Measurements from ENCODE around the gene IGFBP4.

IGFBP4 gene

DNA sequence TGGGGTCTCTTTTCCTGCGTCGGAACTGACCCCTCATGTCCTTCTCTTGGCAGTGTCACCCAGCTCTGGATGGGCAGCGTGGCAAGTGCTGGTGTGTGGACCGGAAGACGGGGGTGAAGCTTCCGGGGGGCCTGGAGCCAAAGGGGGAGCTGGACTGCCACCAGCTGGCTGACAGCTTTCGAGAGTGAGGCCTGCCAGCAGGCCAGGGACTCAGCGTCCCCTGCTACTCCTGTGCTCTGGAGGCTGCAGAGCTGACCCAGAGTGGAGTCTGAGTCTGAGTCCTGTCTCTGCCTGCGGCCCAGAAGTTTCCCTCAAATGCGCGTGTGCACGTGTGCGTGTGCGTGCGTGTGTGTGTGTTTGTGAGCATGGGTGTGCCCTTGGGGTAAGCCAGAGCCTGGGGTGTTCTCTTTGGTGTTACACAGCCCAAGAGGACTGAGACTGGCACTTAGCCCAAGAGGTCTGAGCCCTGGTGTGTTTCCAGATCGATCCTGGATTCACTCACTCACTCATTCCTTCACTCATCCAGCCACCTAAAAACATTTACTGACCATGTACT is 13.2 kb downstream of the IGFBP4 start:
- DNase-seq (ENCODE audit: low spot score): no peak

DNA sequence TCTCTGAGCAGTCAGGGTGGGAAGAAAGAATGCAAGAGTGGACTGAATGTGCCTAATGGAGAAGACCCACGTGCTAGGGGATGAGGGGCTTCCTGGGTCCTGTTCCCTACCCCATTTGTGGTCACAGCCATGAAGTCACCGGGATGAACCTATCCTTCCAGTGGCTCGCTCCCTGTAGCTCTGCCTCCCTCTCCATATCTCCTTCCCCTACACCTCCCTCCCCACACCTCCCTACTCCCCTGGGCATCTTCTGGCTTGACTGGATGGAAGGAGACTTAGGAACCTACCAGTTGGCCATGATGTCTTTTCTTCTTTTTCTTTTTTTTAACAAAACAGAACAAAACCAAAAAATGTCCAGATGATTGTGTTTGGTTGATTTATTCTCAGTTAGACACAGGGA is 14.1 kb downstream of the IGFBP4 start:
- DNase-seq (ENCODE audit: low spot score): no peak

DNA sequence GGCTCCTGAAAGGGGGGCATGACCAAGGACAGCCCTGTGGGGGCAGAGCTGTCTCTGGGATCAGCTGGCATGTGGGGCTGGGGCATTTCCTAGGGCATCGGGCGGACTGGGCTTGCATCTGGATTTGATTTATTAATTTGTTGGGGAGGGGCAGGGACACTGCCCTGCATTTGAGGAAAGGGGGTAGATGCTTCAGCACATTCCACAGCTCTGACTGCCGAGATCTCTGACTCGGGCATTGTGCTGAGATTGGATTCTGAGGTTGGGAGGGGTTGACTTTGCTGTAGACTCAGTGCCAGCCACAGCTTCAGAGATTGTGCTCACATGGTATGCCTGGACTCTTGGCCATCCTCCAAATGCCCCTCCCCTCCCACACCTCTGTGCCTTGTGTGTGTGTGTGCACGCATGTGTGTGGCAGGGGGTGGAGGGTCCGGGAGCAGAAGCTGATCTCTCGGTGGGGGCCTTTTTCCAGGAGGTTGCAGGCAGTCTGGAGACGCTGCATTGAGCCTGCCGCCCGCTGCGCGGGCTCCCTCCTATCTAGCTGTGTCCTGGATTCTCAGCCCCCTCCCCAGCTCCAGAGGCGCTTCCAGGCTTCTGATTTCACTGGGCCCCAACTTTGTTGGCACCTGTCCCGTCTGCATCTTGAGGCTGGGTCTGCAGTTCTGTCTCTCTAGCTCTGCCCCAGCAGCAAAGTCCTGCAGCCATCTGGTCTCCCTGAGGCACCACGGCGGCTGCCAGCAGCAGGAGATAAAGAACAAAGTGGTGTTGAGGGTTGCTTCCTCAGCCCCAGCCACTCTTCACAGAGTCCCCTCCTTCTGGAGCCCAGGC is 14.9 kb downstream of the IGFBP4 start:
- no peak for DNase-seq (ENCODE audit: low spot score)

DNA sequence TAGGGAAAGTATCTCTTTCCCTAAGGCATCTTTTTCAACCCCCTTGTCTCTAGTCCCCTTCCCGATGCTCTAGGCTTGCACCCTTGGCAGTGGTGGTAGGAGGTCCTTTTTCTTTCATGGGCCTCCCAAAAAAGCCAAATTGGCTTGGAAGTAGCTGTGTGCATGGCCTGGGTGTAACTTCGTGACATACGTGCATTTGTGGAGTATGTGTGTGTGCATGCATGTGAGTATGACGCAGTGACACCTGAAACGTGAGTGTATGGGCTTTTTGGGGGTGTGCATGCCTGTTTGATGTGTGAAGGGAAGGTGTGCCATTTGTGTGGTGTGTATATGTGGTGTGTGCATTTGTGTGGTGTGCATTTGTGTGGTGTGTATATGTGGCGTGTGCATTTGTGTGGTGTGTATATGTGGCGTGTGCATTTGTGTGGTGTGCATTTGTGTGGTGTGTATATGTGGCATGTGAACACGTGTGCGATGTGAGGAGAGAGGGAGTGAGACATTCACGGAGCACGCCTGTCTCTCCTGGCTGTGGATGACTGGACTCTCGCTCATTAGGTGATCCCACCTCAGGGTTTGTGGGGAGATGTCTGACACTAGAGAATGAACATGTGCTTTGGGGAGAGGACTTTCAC is 15.7 kb downstream of the IGFBP4 start:
- DNase-seq (ENCODE audit: low spot score): no peak

DNA sequence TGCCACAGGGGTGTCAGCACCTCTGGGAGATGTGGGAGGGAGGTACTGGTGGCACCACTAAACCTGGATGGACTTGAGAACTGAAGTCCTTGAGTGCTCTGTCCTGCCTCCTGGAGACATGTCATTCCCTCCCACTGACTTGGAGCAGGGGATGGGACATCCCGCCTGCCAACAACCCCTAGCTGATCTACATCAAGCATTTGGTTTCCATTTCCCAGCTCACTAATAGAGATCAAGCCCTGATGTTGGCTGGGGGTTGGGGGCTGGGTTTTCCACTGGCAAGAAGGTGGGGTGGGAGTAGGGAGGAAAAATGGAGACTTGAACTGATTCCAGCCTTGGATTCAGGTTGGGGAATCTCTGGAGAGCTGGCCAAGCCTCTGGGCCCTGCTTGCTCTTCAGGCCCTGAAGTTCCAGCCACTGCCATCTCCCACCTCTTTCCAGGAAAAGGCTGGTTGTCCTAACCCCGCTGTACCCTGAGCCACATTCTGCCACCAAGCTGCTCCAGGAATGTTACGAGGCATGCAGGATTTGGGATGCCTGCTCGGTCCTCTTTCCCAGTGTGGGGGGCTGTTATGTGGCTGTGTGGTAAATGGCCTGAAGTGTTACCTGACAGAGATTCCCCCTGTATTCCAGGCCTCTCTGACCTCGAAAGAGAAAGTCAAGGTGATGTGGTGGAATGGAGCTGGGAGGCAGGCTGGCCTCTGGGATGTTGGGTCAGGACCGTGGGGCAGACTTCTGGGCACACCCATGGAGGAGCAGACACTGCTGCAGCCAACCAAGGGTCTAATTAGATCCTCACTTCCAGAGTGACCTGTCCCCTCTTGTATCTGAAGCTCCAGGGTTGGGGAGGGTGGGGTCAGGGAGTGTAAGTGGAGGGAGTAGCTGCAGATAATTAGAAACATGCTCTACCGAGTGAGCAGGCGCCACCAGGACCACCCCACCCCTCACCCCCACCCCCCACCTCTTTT is 16.7 kb downstream of the IGFBP4 start:
- DNase-seq (ENCODE audit: low spot score): no peak

DNA sequence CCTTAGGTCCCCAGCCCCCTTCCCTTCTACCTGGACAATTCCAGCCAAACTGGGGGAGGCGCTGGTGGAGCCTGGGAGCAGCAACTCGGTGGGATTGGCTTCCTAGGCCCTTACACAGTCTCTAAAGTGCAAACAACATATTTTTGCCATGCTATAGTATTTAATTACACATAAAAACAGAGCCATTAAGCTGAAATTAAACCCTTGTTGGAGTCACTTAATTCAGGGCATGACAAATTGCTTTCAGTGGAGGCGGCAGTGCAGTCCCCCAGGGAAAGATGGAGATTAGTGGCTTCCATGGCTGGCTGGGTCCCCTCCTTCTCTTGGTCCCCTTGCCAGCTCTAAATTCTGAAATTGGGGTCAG is 17.3 kb downstream of the IGFBP4 start:
- no peak for DNase-seq (ENCODE audit: low spot score)

DNA sequence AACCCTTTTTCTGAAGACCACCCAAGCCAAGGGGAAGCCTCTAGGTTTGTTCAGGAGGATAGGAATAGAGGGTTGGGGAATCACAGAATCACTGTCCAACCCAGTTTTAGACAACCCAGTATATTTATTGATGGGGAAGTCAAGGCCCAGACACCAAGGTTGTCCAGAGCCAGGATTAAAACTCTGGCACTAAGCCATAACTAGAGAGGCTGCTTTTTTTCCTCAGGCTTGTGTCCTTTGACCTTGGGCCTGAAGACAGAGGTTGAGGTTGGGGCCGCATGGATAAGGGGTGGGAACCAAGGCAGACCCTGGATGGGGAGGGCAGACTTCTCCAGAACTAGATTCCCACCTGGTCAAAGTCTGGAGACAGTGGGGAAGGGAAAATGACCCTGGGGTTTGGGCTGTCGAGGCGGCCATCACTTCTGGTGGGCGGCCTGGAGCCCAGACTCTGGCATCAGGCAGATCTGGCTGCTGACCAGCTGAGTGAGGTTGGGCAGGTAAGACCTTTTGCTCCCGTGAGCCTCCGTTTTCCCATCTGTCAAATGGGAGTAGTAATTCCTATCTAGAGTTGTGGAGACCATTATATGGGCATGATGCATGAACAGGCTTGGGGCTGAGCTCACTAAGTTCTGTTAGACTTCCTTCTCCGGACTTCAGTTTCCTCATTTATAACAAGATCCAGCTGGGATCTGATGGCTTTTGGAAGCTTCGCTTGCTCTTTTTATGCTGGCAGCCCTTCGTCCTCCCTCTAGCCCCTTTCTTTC is 17.9 kb downstream of the IGFBP4 start:
- no peak for DNase-seq (ENCODE audit: low spot score)

DNA sequence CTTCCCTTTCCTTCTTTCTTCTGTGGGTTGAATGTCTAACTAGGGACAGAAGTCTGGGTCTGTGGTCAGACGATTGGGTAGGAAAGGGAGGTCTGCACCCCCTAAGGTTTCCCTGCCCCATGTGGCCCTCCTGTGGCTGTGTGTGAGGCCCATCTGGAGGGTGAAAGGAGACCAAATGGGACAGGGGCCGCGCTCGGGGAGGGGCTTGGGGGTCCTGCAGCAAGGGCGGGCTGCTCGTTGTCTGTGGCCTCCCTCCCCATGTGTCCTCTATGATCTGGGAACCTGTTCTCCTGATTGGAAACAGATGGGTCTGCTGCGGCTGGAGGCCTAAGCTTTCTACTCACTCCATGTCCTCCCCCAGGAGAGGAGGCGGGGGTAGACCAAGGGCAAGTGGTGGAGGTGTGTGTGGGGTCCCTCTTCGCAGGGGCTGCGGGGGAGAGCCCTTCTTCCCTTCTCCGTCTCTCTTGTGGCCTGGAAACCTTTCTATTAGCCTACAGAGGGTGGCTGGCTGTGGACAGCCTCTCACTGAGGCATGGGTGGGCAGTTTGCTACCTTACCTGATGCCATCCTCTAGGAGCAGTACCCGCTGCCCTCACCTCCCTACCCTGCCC is 18.6 kb downstream of the IGFBP4 start:
- DNase-seq (ENCODE audit: low spot score): no peak

DNA sequence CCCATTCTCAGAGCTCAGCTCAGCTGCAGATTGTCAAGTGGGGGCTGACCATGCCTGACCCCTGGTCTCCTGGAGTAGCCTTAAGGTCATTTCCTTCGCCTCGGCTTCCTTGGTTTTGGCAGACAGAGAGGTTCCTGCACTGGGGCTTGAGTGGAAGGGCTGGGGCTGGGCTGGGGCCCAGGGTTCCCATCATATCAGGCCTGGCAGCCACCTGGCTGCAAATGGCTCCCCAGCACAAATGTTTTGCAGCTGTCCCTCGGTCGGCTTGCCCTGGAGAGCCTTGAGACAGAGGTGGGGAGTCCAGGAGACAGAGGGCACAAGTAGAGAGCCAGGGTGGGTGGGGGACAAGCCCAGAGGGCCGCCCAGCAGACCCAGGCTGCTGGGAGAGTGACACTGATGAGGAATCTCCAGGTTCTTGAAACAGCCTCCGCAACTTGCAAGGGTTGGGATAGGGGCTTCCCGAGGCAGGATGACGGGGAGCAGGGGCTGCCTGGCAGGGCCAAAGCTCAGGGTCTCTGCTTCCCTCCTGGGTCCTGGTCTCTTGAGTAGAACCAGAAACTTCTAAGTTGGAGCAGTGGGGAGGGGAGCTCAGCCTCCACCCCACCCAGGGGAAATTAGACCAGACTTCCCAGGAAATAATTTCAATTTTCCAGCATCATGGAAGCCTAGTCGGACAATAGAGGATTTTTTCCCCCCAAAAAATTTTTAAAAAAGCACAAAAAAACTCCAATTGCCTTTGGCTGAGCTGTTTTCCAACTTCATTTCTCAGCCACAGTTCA is 19.3 kb downstream of the IGFBP4 start:
- DNase-seq (ENCODE audit: low spot score): no peak

DNA sequence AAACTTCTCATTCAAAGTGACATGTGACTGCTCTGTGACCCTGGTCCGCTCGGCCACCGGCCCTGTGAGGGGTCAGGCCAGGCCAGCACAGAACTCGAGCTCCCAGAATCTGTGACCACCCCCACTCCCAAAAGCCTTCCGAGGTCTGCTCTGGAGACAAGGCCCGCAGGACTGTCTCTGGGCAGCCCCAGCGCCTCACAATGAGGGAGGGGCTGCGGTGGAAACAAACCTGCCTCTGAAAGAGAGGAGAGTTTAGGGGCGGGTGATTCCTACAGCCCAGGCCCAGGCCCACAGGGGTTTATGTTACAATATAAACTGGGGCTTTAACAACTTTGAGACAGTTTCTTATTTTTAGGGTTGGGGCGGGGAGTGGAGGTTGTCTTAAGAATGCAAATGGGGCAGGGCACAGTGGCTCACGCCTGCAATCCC is 19.9 kb downstream of the IGFBP4 start:
- no peak for DNase-seq (ENCODE audit: low spot score)

DNA sequence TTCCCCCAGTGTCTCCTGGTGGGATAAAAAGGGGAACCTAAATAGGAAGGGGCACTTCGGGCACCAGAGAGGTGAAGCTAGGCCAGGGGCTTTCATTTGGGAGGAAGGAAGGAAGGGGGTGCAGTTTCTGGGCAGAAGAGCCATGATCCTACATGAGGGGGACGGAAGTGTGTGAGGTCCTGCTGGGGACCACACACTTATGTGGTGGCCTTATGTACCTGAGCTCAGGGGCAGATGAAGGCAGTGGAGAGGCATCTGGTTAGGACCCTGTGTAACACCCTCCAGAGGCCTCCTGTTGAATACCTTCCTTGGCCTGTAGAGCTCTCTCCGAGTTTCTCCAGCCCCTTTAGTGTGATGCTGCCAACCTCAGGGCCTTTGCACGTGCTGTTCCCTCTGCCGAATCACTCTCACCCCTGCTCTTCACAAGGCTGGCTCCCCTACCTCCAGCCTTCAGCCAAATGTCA is 21.2 kb downstream of the IGFBP4 start:
- DNase-seq (ENCODE audit: low spot score): no peak

DNA sequence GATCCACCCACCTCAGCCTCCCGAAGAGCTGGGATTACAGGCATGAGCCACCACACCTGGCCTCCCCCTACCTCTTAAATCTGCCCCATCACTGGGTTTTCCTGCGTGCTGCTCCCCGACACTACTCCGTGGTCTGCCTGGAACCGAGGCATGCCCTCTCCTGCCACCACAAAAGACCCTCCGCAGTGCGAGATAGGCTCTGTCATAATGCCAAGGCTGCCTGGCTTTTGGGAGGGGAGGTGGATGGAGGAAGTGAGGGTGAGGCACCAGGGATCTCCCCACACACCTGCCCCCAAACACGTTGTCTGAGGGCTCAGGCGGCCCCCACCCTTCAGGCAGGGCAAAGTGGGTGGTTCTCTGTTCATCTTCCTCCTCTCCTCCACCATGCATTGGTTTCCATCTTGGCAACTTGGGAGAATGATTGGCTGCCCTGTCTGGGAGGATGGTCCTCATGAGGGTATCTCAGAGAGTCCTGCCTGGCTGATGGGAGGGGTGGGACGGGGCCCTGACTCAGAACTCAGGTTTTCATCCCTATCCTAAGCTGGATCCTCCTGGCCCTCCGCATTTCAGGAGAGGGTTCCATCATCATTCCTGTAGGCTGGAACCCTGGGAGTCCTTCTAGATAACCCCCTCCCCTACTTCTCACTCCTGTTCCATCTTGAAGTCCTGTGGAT is 23.2 kb downstream of the IGFBP4 start:
- DNase-seq (ENCODE audit: low spot score): no peak

DNA sequence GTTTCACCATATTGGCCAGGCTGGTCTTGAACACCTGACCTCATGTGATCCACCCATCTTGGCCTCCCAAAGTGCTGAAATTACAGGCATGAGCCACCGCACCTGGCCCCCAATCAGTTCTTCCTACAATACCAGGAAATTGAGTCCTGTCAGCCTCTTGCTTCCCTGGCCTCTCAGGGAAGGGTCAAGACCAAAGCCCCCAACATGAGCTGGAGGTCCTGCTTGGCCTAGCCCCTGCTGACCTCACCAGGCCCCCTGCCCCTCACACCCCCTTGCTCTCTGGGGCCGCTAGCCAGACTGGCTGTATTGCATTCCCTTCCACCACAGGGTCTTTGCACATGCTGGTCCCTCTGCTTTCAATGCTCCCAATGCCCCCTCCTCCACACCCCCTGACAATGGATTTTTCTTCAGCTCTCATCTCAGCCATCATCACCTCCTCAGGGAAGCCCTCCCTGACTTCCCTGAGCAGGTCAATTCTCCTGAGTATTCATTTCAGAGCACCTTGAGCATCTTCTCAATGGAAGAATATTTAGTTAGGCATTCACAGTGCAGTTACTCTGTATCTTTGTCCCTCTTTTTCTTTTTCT is 24.1 kb downstream of the IGFBP4 start:
- no peak for DNase-seq (ENCODE audit: low spot score)

DNA sequence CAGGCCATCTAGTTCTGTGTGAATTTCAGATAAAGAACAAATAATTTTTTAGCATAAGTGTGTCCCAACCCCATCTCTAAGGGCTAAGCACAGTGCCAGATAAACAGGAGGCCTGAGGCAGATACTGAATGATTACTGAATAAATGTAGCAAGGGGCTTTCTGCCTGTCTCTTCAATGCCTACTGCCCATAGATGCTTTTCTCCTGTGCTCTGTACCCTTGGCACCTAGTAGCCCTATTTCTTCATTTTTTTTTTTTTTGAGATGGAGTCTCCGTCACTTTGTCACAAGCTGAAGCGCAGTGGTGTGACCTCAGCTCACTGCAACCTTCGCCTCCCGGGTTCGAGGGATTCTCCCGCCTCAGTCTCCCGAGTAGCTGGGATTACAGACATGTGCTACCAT is 25.3 kb downstream of the IGFBP4 start:
- no peak for DNase-seq (ENCODE audit: low spot score)

DNA sequence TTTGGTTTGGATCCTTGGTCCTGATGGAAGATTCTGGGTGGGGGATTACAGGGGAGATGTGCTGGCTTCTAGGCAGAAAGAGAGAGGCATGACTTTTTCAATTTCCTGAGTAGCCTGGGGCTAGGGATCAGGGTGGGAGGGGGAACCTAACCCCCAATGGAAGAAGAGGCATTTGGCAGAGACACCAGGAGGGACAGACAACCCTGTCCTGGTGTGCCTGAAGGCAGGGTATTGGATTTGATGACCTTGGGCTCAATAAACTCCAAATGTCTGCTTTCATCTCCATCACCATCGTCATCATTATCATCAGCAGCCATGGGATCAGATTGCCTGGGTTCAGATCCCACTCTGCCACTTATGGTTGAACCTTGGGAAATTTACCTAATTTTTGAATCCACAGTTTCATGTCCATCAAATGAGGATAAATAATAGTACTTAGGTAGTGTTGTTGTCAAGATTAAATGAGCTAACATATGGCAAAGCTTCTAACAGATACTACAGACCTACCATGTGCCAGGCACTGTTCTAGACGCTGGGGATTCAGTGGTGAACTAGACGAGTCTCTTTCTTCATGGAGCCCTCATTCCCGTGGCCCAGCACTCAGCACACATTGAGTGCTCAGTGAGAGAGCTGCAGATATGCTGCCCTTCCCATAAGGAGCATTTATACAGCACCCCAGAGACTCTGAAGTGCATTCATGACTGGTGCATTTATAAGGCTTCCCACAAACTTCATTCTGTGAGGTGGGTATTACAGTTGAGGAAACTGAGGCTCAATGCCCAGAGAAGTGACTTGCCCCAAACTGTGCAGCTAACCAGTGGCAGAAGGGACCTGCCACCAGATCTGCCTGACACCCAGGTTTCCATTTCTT is 26.8 kb downstream of the IGFBP4 start:
- DNase-seq (ENCODE audit: low spot score): no peak

DNA sequence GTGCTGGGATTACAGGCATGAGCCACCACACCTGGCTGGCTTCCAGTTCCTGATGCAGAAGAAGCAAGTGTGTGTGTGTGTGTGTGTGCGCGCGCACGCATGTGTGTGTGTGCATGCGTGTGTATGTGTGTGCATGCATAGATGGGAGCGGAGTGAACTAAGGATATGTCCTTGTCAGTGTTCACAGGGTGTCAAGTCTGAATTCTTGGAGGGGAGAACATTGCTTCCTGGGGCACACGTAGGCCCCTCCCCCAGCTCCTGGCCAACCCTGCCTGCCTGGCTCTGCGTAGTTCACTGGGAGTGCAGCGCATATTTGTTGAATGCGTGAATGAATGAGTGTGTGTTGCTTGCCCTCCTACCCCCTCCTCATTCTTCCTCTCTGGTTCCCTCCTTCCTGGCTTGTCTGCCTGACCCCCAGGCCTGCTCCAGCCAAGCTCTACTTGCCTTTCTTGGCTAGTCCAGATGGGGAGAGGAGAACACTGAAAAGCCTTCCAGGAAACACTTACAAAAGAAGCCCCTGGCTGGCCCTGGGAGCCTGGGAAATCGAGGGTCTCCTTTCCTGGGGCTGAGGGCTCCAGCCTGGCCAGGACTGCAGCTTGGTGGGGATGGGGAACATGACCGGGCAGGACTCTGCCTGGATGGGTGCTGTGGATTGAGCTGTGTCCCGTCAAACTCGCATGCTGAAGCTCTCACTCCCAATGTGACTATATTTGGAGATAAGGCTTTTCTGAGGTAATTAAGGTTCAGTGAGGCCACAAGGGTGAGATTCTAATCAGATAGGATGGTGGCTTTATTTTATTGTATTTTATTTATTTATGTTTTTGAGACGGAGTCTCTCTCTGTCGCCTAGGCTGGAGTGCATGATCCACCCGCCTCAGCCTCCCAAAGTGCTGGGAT is 27.9 kb downstream of the IGFBP4 start:
- no peak for DNase-seq (ENCODE audit: low spot score)
